Hematopoietic multipotent progenitor cell treated with erythropoietin and hydrocortisone succinate and interleukin-3 and kit ligand, for 17 days (in vitro differentiated cells): ENCODE data around the gene NHERF1.

ENCODE experiments used
- DNase-seq: peaks from one replicate; pipeline ENCODE4 v3.0.0-alpha.2; 2015; ENCODE audit warnings: low spot score

The NHERF1 gene

GRCh38 chr17:74749279-74750038, 1.0 kb downstream of the NHERF1 start:
- no peak for DNase-seq

GRCh38 chr17:74750039-74750326, 1.6 kb downstream of the NHERF1 start:
- DNase-seq = no peak

- DNase-seq = no peak
These were observed 2.1 kb downstream of the NHERF1 start for GRCh38 chr17:74750327-74751069.

- no peak for DNase-seq
These were observed 4.0 kb downstream of the NHERF1 start for GRCh38 chr17:74752415-74752814.

- no peak for DNase-seq
These were observed 4.5 kb downstream of the NHERF1 start for GRCh38 chr17:74752822-74753401.

GRCh38 chr17:74754832-74755231, 6.4 kb downstream of the NHERF1 start:
- DNase-seq = peak; percentile 65

- DNase-seq = no peak
These were observed 7.1 kb downstream of the NHERF1 start for GRCh38 chr17:74755533-74755932.

GRCh38 chr17:74756891-74757290, 8.5 kb downstream of the NHERF1 start:
- no peak for DNase-seq

- no peak for DNase-seq
These were observed 9.1 kb downstream of the NHERF1 start for GRCh38 chr17:74757502-74757901.

- DNase-seq = no peak
These were observed 9.8 kb downstream of the NHERF1 start for GRCh38 chr17:74757931-74758847.

GRCh38 chr17:74758848-74759168, 10.4 kb downstream of the NHERF1 start:
- DNase-seq = peak; percentile 62

- no peak for DNase-seq
These were observed 10.9 kb downstream of the NHERF1 start for GRCh38 chr17:74759243-74759801.

GRCh38 chr17:74759941-74760340, 11.5 kb downstream of the NHERF1 start:
- DNase-seq = no peak

- DNase-seq = no peak
These were observed 12.1 kb downstream of the NHERF1 start for GRCh38 chr17:74760404-74761105.

GRCh38 chr17:74761419-74761818, 13.0 kb downstream of the NHERF1 start:
- no peak for DNase-seq

GRCh38 chr17:74761931-74762330, 13.5 kb downstream of the NHERF1 start:
- no peak for DNase-seq

GRCh38 chr17:74763565-74764387, 15.3 kb downstream of the NHERF1 start:
- no peak for DNase-seq

GRCh38 chr17:74764751-74765286, 16.4 kb downstream of the NHERF1 start:
- DNase-seq = no peak

GRCh38 chr17:74766413-74766812, 18.0 kb downstream of the NHERF1 start:
- DNase-seq = no peak

GRCh38 chr17:74767111-74767516, 18.7 kb downstream of the NHERF1 start:
- no peak for DNase-seq
